HG02943 (cell line): ENCODE measurements around the gene GABARAPL2.

Experiments
- ATAC-seq: cut with Tn5 transposase; IDR thresholded peaks from one replicate; pipeline ENCODE4 v1.9.1; 2021; ENCODE audit warnings: mild to moderate bottlenecking, low read depth, moderate library complexity; ENCODE audit not compliant: unreplicated experiment

Gene GABARAPL2

GRCh38 chr16:75626806-75627205 is 60.6 kb downstream of the GABARAPL2 start:
- no peak for ATAC-seq
